Measurements from ENCODE around the gene ATP9A.
"Not testable (repeated sequence)": the region's sequence is repeated elsewhere in the genome, so short reads cannot be mapped to it uniquely, and the experiment has no call there.

ATP9A gene

GRCh38 chr20:51731731-51732095 lies 36.5 kb downstream of the ATP9A start:
- in situ Hi-C loops (cut with HindIII; ENCODE audit: low sequenced_read_pairs): no loop called here

GRCh38 chr20:51729771-51730170 lies 38.4 kb downstream of the ATP9A start:
- in situ Hi-C loops (cut with HindIII; ENCODE audit: low sequenced_read_pairs): no loop called here

GRCh38 chr20:51728737-51729136 lies 39.5 kb downstream of the ATP9A start:
- in situ Hi-C loops (cut with HindIII; ENCODE audit: low sequenced_read_pairs): no loop called here

GRCh38 chr20:51727872-51728271 lies 40.3 kb downstream of the ATP9A start:
- in situ Hi-C loops (cut with HindIII; ENCODE audit: low sequenced_read_pairs): no loop called here

GRCh38 chr20:51725584-51726176 lies 42.5 kb downstream of the ATP9A start:
- in situ Hi-C loops (cut with HindIII; ENCODE audit: low sequenced_read_pairs): no loop called here

- in situ Hi-C loops (cut with HindIII; ENCODE audit: low sequenced_read_pairs): not testable (repeated sequence)
These were observed 45.2 kb downstream of the ATP9A start for GRCh38 chr20:51723026-51723425.

GRCh38 chr20:51722246-51722645 lies 45.9 kb downstream of the ATP9A start:
- in situ Hi-C loops (cut with HindIII; ENCODE audit: low sequenced_read_pairs): not testable (repeated sequence)

GRCh38 chr20:51720854-51721253 lies 47.3 kb downstream of the ATP9A start:
- in situ Hi-C loops (cut with HindIII; ENCODE audit: low sequenced_read_pairs): no loop called here

GRCh38 chr20:51720384-51720783 lies 47.8 kb downstream of the ATP9A start:
- in situ Hi-C loops (cut with HindIII; ENCODE audit: low sequenced_read_pairs): no loop called here

- in situ Hi-C loops (cut with HindIII; ENCODE audit: low sequenced_read_pairs): no loop called here
These were observed 52.4 kb downstream of the ATP9A start for GRCh38 chr20:51715856-51716185.

GRCh38 chr20:51715163-51715855 lies 52.9 kb downstream of the ATP9A start:
- in situ Hi-C loops (cut with HindIII; ENCODE audit: low sequenced_read_pairs): no loop called here

- in situ Hi-C loops (cut with HindIII; ENCODE audit: low sequenced_read_pairs): no loop called here
These were observed 55.0 kb downstream of the ATP9A start for GRCh38 chr20:51713213-51713598.

- in situ Hi-C loops (cut with HindIII; ENCODE audit: low sequenced_read_pairs): no loop called here
These were observed 55.5 kb downstream of the ATP9A start for GRCh38 chr20:51712501-51713212.

- in situ Hi-C loops (cut with HindIII; ENCODE audit: low sequenced_read_pairs): no loop called here
These were observed 56.8 kb downstream of the ATP9A start for GRCh38 chr20:51711426-51711825.

GRCh38 chr20:51710361-51710894 lies 57.8 kb downstream of the ATP9A start:
- in situ Hi-C loops (cut with HindIII; ENCODE audit: low sequenced_read_pairs): no loop called here

GRCh38 chr20:51705400-51705799 lies 62.8 kb downstream of the ATP9A start:
- in situ Hi-C loops (cut with HindIII; ENCODE audit: low sequenced_read_pairs): no loop called here

- in situ Hi-C loops (cut with HindIII; ENCODE audit: low sequenced_read_pairs): no loop called here
These were observed 64.5 kb downstream of the ATP9A start for GRCh38 chr20:51703400-51704287.

GRCh38 chr20:51702556-51702955 lies 65.6 kb downstream of the ATP9A start:
- in situ Hi-C loops (cut with HindIII; ENCODE audit: low sequenced_read_pairs): no loop called here

GRCh38 chr20:51700809-51701285 lies 67.3 kb downstream of the ATP9A start:
- in situ Hi-C loops (cut with HindIII; ENCODE audit: low sequenced_read_pairs): no loop called here

- in situ Hi-C loops (cut with HindIII; ENCODE audit: low sequenced_read_pairs): no loop called here
These were observed 69.9 kb downstream of the ATP9A start for GRCh38 chr20:51698252-51698651.

Data from DLD1 (cell line).